ENCODE data around the gene AQP12B.

Gene AQP12B

GRCh38 chr2:240628507-240628807 is 54.2 kb downstream of the AQP12B start (continued):
- TF ChIP-seq CREB5 (CRISPR knock-in tag; IDR thresholded peaks at IDR 0.05; ENCODE audit: low read depth) (no peak), ZNF8 (CRISPR knock-in tag; IDR thresholded peaks at IDR 0.05) (no peak), TCF4 (CRISPR knock-in tag; IDR thresholded peaks at IDR 0.05; ENCODE audit: borderline replicate concordance) (no peak)

- no peak for ATAC-seq
- TF ChIP-seq ZNF8 (CRISPR knock-in tag; IDR thresholded peaks at IDR 0.05): no peak
- no peak for TF ChIP-seq ZC3H10 (CRISPR knock-in tag; IDR thresholded peaks at IDR 0.05)
- TF ChIP-seq SNAI2 (CRISPR knock-in tag; IDR thresholded peaks at IDR 0.05): no peak
- no peak for TF ChIP-seq ESRRG (CRISPR knock-in tag; IDR thresholded peaks at IDR 0.05)
- TF ChIP-seq CREB5 (CRISPR knock-in tag; IDR thresholded peaks at IDR 0.05; ENCODE audit: low read depth): no peak
- TF ChIP-seq GLIS3 (CRISPR knock-in tag; IDR thresholded peaks at IDR 0.05): no peak
- TF ChIP-seq ZFP30 (CRISPR knock-in tag; IDR thresholded peaks at IDR 0.05): no peak
- no peak for TF ChIP-seq TOX (CRISPR knock-in tag; IDR thresholded peaks at IDR 0.05; ENCODE audit: borderline replicate concordance)
- TF ChIP-seq POU6F1 (CRISPR knock-in tag; IDR thresholded peaks at IDR 0.05; ENCODE audit: borderline replicate concordance, low read depth): no peak
- no peak for TF ChIP-seq TCF4 (CRISPR knock-in tag; IDR thresholded peaks at IDR 0.05; ENCODE audit: borderline replicate concordance)
- TF ChIP-seq CSDC2 (CRISPR knock-in tag; IDR thresholded peaks at IDR 0.05): no peak
- TF ChIP-seq CSRNP3 (CRISPR knock-in tag; IDR thresholded peaks at IDR 0.05): no peak
- TF ChIP-seq OSR1 (CRISPR knock-in tag; IDR thresholded peaks at IDR 0.05): no peak
- TF ChIP-seq BACH2 (CRISPR knock-in tag; IDR thresholded peaks at IDR 0.05; ENCODE audit: borderline replicate concordance): no peak
These were observed 54.8 kb downstream of the AQP12B start for GRCh38 chr2:240627736-240628506.

- no peak for ATAC-seq
- TF ChIP-seq ZFP30 (CRISPR knock-in tag; IDR thresholded peaks at IDR 0.05) (no peak), ZNF70 (CRISPR knock-in tag; IDR thresholded peaks at IDR 0.05) (no peak), BACH2 (CRISPR knock-in tag; IDR thresholded peaks at IDR 0.05; ENCODE audit: borderline replicate concordance) (no peak), CREB5 (CRISPR knock-in tag; IDR thresholded peaks at IDR 0.05; ENCODE audit: low read depth) (no peak), PATZ1 (CRISPR knock-in tag; IDR thresholded peaks at IDR 0.05; ENCODE audit: borderline replicate concordance) (no peak), ESRRG (CRISPR knock-in tag; IDR thresholded peaks at IDR 0.05) (no peak), RARB (CRISPR knock-in tag; IDR thresholded peaks at IDR 0.05) (no peak), GLIS3 (CRISPR knock-in tag; IDR thresholded peaks at IDR 0.05) (no peak), ZC3H10 (CRISPR knock-in tag; IDR thresholded peaks at IDR 0.05) (no peak), ISL1 (CRISPR knock-in tag; IDR thresholded peaks at IDR 0.05) (no peak), TCF4 (CRISPR knock-in tag; IDR thresholded peaks at IDR 0.05; ENCODE audit: borderline replicate concordance) (no peak), TOX (CRISPR knock-in tag; IDR thresholded peaks at IDR 0.05; ENCODE audit: borderline replicate concordance) (no peak), ZNF8 (CRISPR knock-in tag; IDR thresholded peaks at IDR 0.05) (no peak), POU6F1 (CRISPR knock-in tag; IDR thresholded peaks at IDR 0.05; ENCODE audit: borderline replicate concordance, low read depth) (no peak), CSRNP3 (CRISPR knock-in tag; IDR thresholded peaks at IDR 0.05) (no peak), ZFP3 (CRISPR knock-in tag; IDR thresholded peaks at IDR 0.05) (no peak)
These were observed 56.0 kb downstream of the AQP12B start for GRCh38 chr2:240626531-240627300.

All from SK-N-SH treated with all-trans-retinoic acid at 6 μM for 48 hours (cell line).